HG02623 (cell line): ENCODE measurements around the gene DYSF.

Experiments
- ATAC-seq: cut with Tn5 transposase; IDR thresholded peaks from one replicate; pipeline ENCODE4 v1.9.1; 2021; ENCODE audit warnings: moderate library complexity; ENCODE audit not compliant: unreplicated experiment

Gene DYSF

DNA sequence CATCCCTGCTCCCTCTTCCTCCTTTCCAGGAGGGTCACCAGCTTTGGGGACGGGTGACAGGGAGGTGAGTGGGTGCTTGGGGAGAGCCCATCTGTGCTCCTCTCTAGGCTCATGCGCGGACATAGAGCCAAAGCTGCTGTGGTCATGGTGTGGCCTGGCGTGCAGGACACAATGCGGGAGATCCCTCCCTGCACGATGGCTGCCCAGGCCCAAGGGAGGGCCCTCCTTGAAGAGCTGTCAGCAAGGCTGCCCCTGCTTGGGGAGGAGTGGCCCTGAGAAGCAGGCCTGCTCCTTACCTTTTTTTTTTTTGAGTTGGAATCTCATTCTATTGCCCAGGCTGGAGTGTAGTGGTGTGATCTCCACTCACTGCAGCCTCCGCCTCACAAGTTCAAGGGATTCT is 111.4 kb downstream of the DYSF start:
- no peak for ATAC-seq

DNA sequence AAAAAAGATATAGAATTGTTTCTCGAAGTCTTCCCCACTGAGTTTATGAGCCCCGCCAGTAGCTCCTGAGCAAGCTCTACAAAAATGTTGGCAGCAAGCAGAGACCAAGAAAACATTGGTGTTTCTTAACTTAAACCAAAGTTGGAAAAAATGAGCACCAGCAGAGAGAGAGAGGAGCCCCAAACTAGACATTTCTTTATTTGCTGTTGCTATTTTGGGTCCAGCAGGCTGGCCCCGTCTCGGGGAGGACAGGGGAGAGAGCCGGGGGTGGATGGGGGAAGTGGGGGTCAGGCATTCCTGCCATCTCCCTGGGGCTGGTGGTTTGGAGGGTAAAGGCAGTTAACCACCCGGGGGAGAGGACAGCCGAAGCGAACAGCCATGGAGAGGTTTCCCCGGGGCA is 113.0 kb downstream of the DYSF start:
- ATAC-seq, result no peak

DNA sequence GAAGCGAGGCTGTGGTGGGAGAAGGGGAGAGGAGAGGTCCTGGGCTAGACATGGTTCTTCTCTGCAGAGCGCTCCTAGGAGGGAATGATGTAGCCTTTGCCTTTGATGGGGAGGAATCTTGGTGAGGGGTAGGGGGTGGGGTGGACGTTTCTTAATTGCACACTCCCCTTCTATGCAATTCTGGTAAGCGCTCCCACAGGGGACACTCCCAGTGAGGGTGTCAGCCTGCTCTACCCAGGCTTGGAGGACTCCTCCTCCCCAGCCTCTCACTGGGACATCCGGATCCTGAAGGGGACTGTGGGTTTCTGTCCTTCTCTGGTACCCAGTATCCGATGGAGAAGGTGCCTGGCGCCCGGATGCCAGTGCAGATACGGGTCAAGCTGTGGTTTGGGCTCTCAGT is 114.3 kb downstream of the DYSF start:
- no peak for ATAC-seq

DNA sequence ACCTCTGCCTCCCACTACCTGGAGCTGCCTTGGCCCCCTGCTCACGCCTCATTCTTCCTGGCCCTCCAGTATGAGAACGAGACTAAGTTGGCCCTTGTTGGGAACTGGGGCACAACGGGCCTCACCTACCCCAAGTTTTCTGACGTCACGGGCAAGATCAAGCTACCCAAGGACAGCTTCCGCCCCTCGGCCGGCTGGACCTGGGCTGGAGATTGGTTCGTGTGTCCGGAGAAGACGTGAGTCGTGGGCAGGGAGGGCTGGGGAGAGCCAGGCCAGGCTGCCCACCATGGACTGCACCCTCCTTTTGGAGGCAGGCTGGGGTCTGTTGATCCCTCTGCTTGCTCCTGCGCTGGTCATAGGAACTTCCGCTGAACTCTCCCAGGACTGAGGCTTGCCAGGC is 114.7 kb downstream of the DYSF start:
- no peak for ATAC-seq

DNA sequence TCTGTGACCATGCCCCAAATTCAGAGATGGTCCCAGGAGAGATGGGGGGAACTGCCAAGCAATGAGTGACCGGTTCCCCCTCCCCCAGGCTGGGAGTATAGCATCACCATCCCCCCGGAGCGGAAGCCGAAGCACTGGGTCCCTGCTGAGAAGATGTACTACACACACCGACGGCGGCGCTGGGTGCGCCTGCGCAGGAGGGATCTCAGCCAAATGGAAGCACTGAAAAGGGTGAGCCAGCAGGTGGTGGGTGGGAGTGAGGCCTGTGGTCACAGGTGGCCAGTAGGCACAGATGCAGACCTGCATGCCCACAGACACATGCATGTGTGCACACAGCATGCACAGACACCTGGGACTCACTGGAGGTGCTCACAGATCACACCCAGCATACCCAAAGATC is 117.2 kb downstream of the DYSF start:
- no peak for ATAC-seq

DNA sequence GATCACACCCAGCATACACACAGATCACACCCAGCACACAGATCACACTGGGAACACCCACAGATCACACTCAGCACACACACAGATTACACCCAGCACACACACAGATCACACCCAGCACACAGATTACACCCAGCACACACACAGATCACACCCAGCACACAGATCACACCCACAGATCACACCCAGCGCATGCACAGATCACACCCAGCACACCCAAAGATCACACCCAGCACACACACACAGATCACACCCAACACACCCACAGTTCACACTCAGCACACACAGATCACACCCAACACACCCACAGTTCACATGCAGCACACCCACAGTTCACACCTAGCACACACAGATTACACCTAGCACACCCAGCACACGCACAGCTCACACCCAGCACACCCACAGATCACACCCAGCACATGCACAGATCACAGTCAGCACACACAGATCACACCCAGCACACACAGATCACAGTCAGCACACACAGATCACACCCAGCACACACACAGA is 117.6 kb downstream of the DYSF start:
- ATAC-seq, result no peak

DNA sequence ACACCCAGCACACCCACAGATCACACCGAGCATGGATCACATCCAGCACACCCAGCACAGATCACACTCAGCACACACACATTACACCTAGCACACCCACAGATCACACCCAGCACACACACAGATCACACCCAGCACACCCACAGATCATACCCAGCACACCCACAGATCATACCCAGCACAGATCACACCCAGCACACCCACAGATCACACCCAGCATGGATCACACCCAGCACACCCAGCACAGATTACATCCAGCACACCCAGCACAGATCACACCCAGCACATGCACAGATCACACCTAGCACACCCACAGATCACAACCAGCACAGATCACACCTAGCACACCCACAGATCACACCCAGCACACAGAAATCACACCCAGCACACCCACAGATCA is 118.6 kb downstream of the DYSF start:
- ATAC-seq, result no peak

DNA sequence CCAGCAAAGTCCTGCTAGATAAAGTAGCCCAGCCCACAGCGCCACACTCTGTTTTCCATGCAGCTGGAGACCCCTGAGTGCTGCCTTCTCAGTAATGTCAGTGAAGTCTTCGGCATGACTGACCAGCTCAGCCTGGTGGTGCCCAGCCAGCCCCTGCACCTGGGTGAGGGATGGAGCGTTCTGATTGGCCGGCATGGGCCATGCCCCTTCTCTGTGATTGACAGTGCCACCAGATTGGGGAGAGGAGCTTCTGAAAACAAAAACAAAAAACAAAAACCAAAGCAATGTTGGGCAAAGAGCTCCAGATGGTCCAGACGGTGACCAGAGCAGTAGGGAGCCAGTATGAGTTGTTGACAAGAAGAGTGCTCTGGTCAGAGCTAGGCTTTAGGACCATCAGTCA is 122.6 kb downstream of the DYSF start:
- ATAC-seq, result no peak

DNA sequence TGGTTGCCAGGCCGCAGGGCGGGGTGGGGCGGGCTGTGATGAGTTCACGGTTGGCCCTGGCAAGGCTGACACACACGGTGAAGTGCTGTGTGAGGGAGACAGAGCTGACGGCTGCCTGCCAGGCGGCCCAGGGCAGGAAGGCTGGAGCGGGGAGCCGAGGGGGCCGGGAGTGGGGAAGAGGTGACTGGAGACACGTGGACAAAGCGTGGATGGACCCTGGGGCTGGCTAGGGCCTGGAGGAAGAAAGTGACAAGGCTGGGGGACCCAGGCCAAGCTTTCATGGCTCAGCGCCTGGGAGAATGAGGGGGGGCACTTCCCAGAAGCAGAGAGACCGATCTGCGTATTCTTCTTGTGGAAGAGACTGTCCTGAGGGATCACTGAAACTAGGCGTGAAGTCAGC is 123.2 kb downstream of the DYSF start:
- ATAC-seq, result no peak

DNA sequence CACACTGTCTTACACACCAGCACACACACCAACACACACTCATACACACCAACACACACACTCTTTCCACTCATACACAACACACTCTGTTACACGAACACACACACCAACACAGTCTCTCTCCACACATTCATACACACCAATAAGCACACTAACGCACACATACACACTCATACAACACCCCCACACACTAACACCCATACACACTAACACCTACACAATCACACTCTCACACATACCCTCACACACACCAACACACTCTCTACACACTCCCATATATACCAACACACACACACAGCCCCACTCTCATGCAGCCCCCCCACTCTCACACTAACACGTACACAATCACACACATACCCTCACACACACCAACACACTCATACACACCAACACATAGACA is 123.8 kb downstream of the DYSF start:
- no peak for ATAC-seq

DNA sequence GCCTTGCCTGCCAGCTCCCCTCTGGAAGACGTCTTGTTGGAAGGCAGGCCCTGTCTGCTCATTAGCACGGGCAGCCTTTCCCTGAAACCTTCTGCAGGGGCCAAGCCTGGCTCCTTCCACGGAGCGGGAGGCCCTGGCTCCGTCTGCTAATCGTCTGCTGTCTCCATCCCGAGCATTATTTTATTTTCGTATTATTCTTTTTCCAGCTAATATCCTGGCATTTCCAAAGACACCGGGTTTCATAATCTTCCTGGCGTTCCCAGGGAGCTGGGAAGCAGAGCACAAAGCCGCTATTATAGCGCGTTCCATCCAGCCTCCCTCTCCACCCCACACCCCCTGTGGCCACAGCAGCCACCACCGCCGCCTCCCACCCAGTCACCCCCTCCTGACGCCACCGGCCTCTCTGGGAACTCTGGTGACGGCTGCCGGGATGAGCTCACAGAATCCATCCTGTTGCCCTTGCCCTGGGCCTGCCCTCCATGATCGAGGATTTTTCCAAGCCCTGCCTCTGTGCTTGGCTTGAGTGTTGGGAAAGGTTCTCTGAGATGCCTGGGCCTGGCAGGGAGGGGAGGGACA is 125.5 kb downstream of the DYSF start:
- ATAC-seq, result no peak

DNA sequence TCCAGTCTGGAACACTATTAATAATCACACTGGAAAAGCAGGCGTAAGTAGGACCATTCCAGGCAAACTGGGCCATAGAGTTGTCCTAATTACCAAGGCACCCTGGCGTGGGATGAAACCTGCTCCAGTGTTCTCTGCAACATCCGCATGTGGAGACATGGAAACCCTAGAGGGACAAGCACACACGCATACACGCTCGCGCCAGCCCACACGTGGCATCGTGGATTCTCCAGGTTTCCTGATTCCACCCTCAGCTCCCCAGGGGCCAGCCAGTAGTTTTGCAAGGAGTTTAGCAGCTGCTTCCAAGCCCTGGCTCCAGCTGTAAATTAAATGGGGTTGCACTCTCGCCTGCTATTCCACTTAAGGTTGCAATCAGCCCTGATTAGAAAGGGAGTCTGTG is 127.7 kb downstream of the DYSF start:
- no peak for ATAC-seq

DNA sequence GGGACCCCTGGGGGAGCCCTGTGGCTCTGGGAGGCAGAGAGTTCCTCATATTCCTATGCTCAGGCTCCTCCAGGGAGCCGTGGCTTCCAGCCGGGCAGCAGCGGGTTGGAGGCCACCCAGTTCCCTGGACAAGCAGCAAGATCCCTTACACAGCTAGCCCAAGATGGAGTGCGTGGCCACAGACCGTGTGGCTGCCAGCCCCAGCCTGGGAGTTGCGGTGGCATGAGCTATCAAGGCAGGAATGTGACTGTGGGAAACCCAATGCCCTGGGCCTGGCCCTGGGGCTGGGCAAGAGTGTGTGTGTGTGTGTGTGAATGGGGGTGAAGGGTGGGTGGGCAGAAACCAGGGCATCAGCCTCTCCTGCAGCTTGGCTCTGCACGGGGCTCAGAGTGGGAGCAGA is 130.5 kb downstream of the DYSF start:
- no peak for ATAC-seq

DNA sequence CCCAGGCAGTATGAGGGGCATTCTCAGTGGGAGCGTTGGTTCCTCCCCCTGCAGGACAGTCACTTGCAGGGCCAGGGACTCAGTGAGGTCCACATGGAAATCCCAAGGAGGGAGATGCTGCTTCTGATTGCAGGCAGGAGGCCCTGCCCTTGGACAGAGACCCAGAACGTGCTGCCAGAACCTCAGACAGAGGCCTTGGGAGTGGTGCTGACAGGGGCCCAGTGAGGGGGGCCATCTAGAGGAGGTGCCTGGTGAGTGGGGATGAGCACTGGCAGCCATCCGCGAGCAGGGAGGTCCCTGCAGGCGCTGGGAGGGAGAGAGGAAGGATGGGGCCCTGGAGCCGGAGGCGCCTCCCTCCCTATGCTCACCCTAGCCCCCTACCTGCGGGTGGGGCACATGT is 133.1 kb downstream of the DYSF start:
- ATAC-seq, result no peak

DNA sequence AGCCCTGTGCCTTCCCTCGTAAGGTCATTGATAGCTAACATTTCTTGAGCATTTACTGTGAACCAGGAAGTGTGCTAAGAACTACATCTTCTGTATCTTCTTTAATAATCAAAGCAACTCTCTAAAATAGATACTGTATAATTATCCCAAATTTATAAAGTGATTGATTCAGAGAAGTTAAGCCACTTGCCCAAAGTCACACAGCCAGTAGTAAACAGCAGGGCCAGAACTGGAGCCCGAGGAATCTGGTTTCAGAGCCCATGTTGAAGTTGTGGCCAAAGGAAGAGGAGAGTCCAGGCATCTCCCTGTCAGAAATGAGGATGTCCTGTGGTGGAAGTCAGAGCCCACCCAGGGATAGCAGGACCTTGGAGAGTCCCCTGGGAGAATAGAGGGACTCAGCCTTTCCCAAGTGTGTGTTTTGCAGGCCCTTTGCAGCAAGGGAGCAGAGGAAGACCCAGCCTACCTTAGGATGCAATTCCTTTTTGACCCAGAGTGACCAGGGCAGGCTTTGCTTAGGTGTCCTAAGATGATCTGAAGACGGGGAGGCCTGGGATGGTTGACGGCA is 134.2 kb downstream of the DYSF start:
- ATAC-seq, result no peak

DNA sequence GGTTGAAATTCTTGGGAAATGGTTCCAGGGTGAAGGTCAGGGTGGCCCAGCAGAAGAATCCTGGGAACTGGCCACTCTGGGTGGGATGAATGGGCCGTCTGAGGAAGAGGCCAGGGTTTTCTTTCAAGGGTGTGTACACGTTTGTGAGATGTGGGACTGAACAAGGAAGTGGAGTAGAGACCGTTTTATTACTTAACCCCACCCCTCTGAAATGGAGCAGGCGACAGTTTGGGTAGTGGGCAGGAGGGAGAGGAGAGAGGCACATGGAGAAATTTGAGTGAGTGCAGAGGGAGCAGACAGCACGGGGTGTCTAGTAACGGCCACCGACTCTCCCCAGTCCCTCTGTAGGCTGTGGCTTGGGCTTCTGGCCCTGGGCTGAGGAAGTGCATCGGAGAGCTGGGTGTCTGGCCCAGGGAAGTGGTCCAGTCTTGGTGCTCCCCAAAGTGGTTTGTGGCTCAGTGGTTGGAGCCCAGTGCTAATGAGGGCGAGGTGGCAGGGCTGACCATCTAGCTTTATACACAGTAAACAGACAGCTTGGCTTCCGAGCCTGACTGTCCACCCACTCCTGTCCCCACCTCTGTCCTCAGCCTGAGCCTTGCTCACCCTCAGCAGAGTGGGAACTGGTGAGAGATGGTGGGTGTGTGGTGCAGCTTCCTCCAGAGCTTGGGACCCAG is 135.3 kb downstream of the DYSF start:
- no peak for ATAC-seq

DNA sequence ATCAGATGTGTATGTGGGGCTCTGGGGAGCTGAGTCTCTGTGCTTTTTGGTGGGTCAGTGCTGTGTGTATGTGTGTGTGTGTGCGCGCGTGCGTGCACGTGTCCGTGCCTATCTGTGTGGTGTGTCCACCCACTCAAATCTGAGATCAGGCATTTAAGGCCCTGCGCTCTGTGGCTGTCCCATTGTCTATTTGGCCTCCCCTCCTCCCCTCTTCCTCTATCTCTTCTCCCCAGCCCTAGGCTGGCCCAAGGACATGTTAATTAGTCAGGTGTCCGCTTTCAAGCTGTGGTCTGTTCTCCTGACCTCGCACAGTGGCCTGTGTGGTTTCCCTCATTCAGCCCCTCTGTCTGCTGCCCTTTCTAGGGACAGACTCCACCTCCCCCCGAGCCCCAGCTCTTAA is 136.4 kb downstream of the DYSF start:
- no peak for ATAC-seq

DNA sequence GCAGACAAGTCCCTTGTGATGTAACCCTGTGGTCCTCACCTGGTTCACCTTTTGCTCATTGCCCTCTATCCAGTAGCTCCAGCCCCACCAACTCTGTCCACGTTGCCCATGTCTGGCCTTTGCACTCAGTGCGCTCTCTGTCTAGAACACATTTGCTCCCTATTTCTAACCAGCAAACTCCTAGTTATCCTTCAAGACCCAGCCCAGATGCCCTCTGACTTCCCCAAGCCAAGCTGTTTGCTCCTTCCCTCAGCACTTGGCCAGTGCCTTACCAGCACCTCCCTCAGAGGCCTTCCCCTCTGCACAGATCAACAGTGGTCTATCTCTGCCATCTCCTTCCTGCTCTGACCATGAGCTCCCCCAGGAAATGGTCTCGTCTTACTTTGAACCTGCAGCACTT is 137.7 kb downstream of the DYSF start:
- ATAC-seq, result no peak

DNA sequence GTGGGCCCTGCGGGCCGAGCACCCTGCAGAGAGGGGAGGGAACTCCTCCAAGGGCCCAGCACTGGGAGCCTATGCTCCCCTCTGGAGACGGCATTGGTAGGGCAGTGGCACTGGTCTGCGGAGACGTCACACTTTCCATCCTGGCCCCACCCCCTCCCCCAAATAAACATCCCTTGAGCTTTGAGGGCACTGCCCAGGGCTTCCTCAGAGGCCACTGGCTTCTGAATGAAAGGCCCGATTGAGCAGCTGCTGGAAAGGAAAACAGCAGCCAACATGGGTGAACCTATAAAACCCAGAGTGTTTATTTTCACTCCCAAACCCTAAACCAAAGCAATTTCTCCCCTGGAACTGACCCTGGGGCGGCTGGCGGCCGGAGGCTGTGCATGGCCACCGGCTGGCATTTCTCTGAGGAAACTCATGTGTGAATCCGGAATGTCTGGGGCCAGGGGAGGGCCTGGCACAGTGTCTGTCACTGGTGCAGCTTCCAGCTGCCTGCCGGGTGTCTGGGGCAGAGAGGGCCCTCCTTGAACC is 138.9 kb downstream of the DYSF start:
- no peak for ATAC-seq

DNA sequence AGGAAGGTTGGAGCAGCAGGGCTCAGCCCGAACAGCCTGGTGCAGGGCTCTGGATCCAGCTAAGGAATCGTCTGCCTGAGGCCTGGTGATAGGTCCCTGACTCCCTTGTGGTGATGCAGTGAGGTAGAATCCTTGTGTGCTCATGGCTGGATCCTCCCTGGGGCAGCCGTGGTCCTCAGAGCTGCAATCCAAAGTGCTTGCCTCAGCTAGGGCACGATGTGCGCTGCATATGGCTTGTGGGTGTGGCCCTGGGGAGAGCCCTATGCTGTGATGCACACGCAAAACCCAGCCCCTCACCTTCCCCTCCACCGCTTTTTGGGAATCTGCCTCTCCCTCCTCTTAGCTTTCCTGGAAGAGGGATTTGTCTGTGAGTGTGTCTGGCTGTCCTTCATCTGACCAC is 142.2 kb downstream of the DYSF start:
- no peak for ATAC-seq

DNA sequence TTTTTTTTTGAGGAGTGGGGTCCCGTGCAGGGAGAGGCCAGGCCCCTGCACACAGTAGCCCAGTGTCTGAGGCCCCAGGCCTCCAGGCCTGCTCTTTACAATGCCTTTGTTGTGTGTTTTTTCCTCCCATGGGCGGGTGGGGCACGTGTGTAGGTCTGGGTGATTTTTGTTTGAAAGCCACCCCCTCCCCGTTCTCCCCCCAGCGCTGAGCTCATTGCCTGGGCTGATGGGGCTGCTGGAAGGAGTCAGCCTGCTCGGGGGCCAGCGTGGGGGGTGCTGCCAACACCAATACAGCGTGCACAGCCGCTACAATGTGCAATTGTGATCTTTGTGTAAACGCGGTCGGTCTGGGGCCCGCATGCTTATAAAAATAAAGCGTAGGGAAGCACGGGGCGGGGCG is 142.7 kb downstream of the DYSF start:
- no peak for ATAC-seq

DNA sequence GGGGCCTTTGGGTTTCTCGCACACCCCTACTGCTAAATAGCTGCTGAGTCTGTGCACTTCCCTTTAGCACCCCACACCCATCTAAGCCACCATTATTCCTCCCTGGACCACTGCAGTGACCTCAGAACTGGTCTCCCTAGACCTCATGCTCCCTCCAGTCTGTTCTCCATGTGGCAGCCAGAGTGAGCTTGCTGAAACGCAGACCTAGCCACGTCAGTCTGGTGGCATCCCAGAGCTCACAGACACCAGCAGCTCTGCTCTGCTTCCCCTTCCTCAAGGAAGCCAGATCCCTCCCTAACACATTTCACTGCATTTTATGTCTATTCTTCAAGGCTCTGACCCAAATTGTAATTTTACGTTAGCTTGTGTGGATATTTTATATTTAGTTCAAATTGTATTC is 144.4 kb downstream of the DYSF start:
- ATAC-seq, result no peak
